Smooth muscle cell (in vitro differentiated cells): ENCODE data around the gene TNFRSF21. TPM values are rescaled to one million over a fixed set of nuclear protein-coding genes. Genes with fewer than 3 reads are reported as not detected.

Source experiments
- DNase-seq: peaks from one replicate; lab custom pipeline; 2025; ENCODE audit not compliant: unreplicated experiment; lab: John Stamatoyannopoulos, UW
- H2AFZ ChIP-seq: fragments of 200-600 bp; sonication (generic); 2 replicates; pipeline ENCODE4 v1.6.0; 2016; ENCODE audit warnings: antibody characterized with exemption, low read depth, mild to moderate bottlenecking
- H3F3A ChIP-seq: fragments of 200-600 bp; sonication (generic); 2 replicates; pipeline ENCODE4 v1.6.0; 2017; ENCODE audit warnings: antibody characterized with exemption, low read depth
- H3K27ac ChIP-seq: fragments of 200-600 bp; sonication (generic); 2 replicates; pipeline ENCODE4 v1.5.1; 2016; ENCODE audit warnings: low read depth, mild to moderate bottlenecking
- H3K27me3 ChIP-seq: fragments of 200-600 bp; sonication (generic); 2 replicates; pipeline ENCODE4 v1.6.1; 2016; ENCODE audit warnings: low read depth, mild to moderate bottlenecking
- H3K36me3 ChIP-seq: fragments of 200-600 bp; sonication (generic); 2 replicates; pipeline ENCODE4 v1.5.1; 2016; ENCODE audit warnings: low read depth
- H3K4me1 ChIP-seq: fragments of 200-600 bp; sonication (generic); 2 replicates; pipeline ENCODE4 v1.5.1; 2016; ENCODE audit warnings: low read depth
- H3K4me2 ChIP-seq: fragments of 200-600 bp; sonication (generic); 2 replicates; pipeline ENCODE4 v1.6.0; 2016; ENCODE audit warnings: mild to moderate bottlenecking
- H3K4me3 ChIP-seq: fragments of 200-600 bp; sonication (generic); 2 replicates; pipeline ENCODE4 v1.5.1; 2016; ENCODE audit warnings: mild to moderate bottlenecking
- H3K79me2 ChIP-seq: fragments of 200-600 bp; sonication (generic); 2 replicates; pipeline ENCODE4 v1.6.0; 2016; ENCODE audit warnings: low read depth, mild to moderate bottlenecking
- H3K9ac ChIP-seq: fragments of 200-600 bp; sonication (generic); 2 replicates; pipeline ENCODE4 v1.6.0; 2016; ENCODE audit warnings: low read depth
- H3K9me3 ChIP-seq: fragments of 200-600 bp; sonication (generic); replicated peaks from 2 replicates; pipeline ENCODE4 v1.5.1; 2016; ENCODE audit warnings: low read depth
- H4K20me1 ChIP-seq: fragments of 200-600 bp; sonication (generic); 2 replicates; pipeline ENCODE4 v1.6.0; 2016; ENCODE audit warnings: low read depth
- CTCF ChIP-seq: fragments of 200-600 bp; sonication (generic); IDR thresholded peaks from 2 replicates; pipeline ENCODE4 v1.5.1; 2017; ENCODE audit warnings: borderline replicate concordance, mild to moderate bottlenecking, antibody characterized with exemption; ENCODE audit not compliant: insufficient read depth, poor library complexity, severe bottlenecking
- whole genome bisulfite sequencing: methylation state at CpG from one replicate; pipeline ENCODE4 v1.1.7; 2016; ENCODE audit warnings: low lambda C conversion rate; 5-methylcytosine and 5-hydroxymethylcytosine counted together
- polyA plus RNA-seq: library from polyadenylated mRNA; unstranded; fragments of >200 nt; fragmentation: Nextera tagmentation; extraction: Ambion mirVana; gene quantifications from 2 replicates; pipeline ENCODE4 v1.2.1, GENCODE V29; 2016
- total RNA-seq: library from RNA; depleted of rRNA; stranded (reverse); fragments of >200 nt; gene quantifications from 2 replicates; pipeline ENCODE4 v1.2.3, GENCODE V29; 2014

TNFRSF21 gene
- total and polyA plus RNA-seq, 2 experiments from 2014 or later, result 30.1 to 32.8 TPM

GRCh38 chr6:47197682-47198640 is 111.7 kb downstream of the TNFRSF21 start:
- WGBS, result 78% methylated on average over 6 of the region's 6 CpGs

GRCh38 chr6:47196113-47196512 is 113.6 kb downstream of the TNFRSF21 start:
- Histone ChIP-seq H3K27ac (no peak overlapping the region), H3K9ac (no peak overlapping the region), H2AFZ (no peak overlapping the region), H3K4me2 (no peak overlapping the region), H3K9me3 (no peaks in the 10 kb centered on the region), H3K36me3 (no peaks in the 10 kb centered on the region), H3F3A (no peaks in the 10 kb centered on the region), H4K20me1 (no peaks in the 10 kb centered on the region), H3K4me3 (no peak overlapping the region), H3K27me3 (no peaks in the 10 kb centered on the region), H3K79me2 (no peaks in the 10 kb centered on the region), H3K4me1 (peaks cover 3% of the 10 kb centered on the region)
- WGBS, result 41% methylated on average over 5 of the region's 5 CpGs
- no peak for DNase-seq
- TF ChIP-seq CTCF, result no peak

More at GRCh38 chr6:47197682-47198640, 111.7 kb downstream of the TNFRSF21 start:
- no peak overlapping the region for H3K4me3 ChIP-seq
- H3K9ac ChIP-seq, result no peak overlapping the region
- no peak overlapping the region for H3K4me2 ChIP-seq
- no peaks in the 10 kb centered on the region for H3K79me2 ChIP-seq
- no peak for TF ChIP-seq CTCF
- H3K9me3 ChIP-seq, result no peaks in the 10 kb centered on the region
- H3F3A ChIP-seq, result no peaks in the 10 kb centered on the region
- DNase-seq, result no peak
- no peaks in the 10 kb centered on the region for H3K36me3 ChIP-seq
- no peaks in the 10 kb centered on the region for H4K20me1 ChIP-seq
- peaks cover 3% of the 10 kb centered on the region for H3K4me1 ChIP-seq
- peak overlapping the region; percentile 71 for H2AFZ ChIP-seq
- H3K27ac ChIP-seq, result no peak overlapping the region
- no peaks in the 10 kb centered on the region for H3K27me3 ChIP-seq

GRCh38 chr6:47195011-47195650 is 114.6 kb downstream of the TNFRSF21 start:
- H4K20me1 ChIP-seq, result no peaks in the 10 kb centered on the region
- WGBS, result 24% methylated on average over 4 of the region's 4 CpGs
- H3K27ac ChIP-seq, result no peak overlapping the region
- H3K36me3 ChIP-seq, result no peaks in the 10 kb centered on the region
- DNase-seq, result peak; percentile 12
- H3K79me2 ChIP-seq, result no peaks in the 10 kb centered on the region
- H3F3A ChIP-seq, result no peaks in the 10 kb centered on the region
- peak overlapping the region; percentile 74 for H2AFZ ChIP-seq
- H3K4me3 ChIP-seq, result no peak overlapping the region
- H3K9ac ChIP-seq, result no peak overlapping the region
- peaks cover 3% of the 10 kb centered on the region for H3K4me1 ChIP-seq
- H3K9me3 ChIP-seq, result no peaks in the 10 kb centered on the region
- peak overlapping the region; percentile 15 for H3K4me2 ChIP-seq
- no peak for TF ChIP-seq CTCF
- no peaks in the 10 kb centered on the region for H3K27me3 ChIP-seq
